22Rv1 (cell line): ENCODE results near the gene MED25.

ENCODE experiments used
- CTCF ChIP-seq: fragments of 450-650 bp; IDR thresholded peaks from 2 replicates; pipeline ENCODE4 v1.5.1; 2017; ENCODE audit warnings: mild to moderate bottlenecking
- ZFX ChIP-seq: fragments of 450-650 bp; IDR thresholded peaks from 2 replicates; pipeline ENCODE4 v1.6.1; 2017; ENCODE audit warnings: antibody characterized with exemption, borderline replicate concordance

- TF ChIP-seq CTCF = no peak
- no peak for TF ChIP-seq ZFX
These were observed 31.5 kb downstream of the MED25 start for GRCh38 chr19:49849433-49850220.
